Panc1 (cell line): ENCODE measurements around the gene EIF6. TPM values are rescaled to one million over a fixed set of nuclear protein-coding genes. Genes with fewer than 3 reads are reported as not detected.
A peak's percentile ranks its signal among the peaks of the same experiment; 100 is the strongest.

Experiments used
- ATAC-seq: fragments of 200-7000 bp; cut with Tn5 transposase; 2 replicates; pipeline ENCODE4 v1.9.1; 2020; ENCODE audit warnings: mild to moderate bottlenecking, moderate library complexity
- BruUV-seq: library from RNA; stranded (reverse); fragments of 400-500 nt; replicated peaks from 2 replicates; lab custom pipeline; 2021; lab: Mats Ljungman, UMichigan
- CTCF ChIA-PET: fragments of 300-600 bp; sonication (Branson Sonifier 250); formaldehyde crosslinking; loops from one replicate; lab custom pipeline; 2022; ENCODE audit warnings: antibody characterized with exemption; lab: Charles Lee
- POLR2A ChIA-PET: fragments of 300-600 bp; sonication (Branson Sonifier 250); formaldehyde crosslinking; loops from one replicate; lab custom pipeline; 2022; ENCODE audit warnings: antibody characterized with exemption; lab: Charles Lee
- DNase-seq: peaks from one replicate; pipeline ENCODE4 v3.0.0-alpha.2; 2010; ENCODE audit warnings: low read depth, low spot score
- H3K27ac ChIP-seq: 2 replicates; pipeline ENCODE4 v1.5.1; 2011; ENCODE audit warnings: mild to moderate bottlenecking, low read length, inconsistent platforms
- H3K27me3 ChIP-seq: fragments of 200-500 bp; sonication (Bioruptor generic); 2 replicates; pipeline ENCODE4 v1.6.0; 2014; ENCODE audit warnings: low read length, inconsistent platforms; ENCODE audit not compliant: control insufficient read depth, insufficient read depth
- H3K36me3 ChIP-seq: fragments of 200-500 bp; sonication (Bioruptor generic); 2 replicates; pipeline ENCODE4 v1.5.1; 2014; ENCODE audit warnings: inconsistent platforms, mild to moderate bottlenecking, low read length, moderate library complexity; ENCODE audit not compliant: control insufficient read depth, insufficient read depth
- H3K4me1 ChIP-seq: 2 replicates; pipeline ENCODE4 v1.5.1; 2011; ENCODE audit warnings: inconsistent platforms, mild to moderate bottlenecking, low read length, moderate library complexity; ENCODE audit not compliant: control insufficient read depth, insufficient read depth
- H3K4me3 ChIP-seq, 2 experiments: 2 replicates each; pipeline ENCODE4 v1.5.1; 2011 to 2012; ENCODE audit warnings: low read depth in 2 of 2, low read length in 2 of 2, mild to moderate bottlenecking in 2 of 2, inconsistent platforms in 1 of 2, moderate library complexity in 1 of 2
- H3K9me3 ChIP-seq: fragments of 200-500 bp; sonication (Bioruptor generic); 2 replicates; pipeline ENCODE4 v1.5.1; 2014; ENCODE audit warnings: low read depth, mild to moderate bottlenecking, inconsistent platforms, low read length, moderate library complexity; ENCODE audit not compliant: control insufficient read depth, insufficient read depth
- POLR2AphosphoS5 ChIP-seq: IDR thresholded peaks from 2 replicates; pipeline ENCODE4 v1.6.1; 2012; ENCODE audit warnings: mild to moderate bottlenecking, low read depth, low read length, moderate library complexity
- SIN3A ChIP-seq: IDR thresholded peaks from 2 replicates; pipeline ENCODE4 v1.6.1; 2012; ENCODE audit warnings: low read depth, mild to moderate bottlenecking, low read length, moderate library complexity, borderline replicate concordance; ENCODE audit not compliant: insufficient read depth
- TCF7L2 ChIP-seq: IDR thresholded peaks from 2 replicates; pipeline ENCODE4 v1.6.1; 2011; ENCODE audit warnings: mild to moderate bottlenecking, low read depth, low read length, inconsistent platforms
- in situ Hi-C: cut with HindIII; loops from 2 replicates; pipeline ENCODE4 v1.10.0; 2016; ENCODE audit warnings: low sequenced_read_pairs, low pct_unique_long_range_greater_than_20kb
- intact Hi-C: fragments of 100-400 bp; cut with micrococcal nuclease; formaldehyde crosslinking; loops from one replicate; pipeline ENCODE4 v1.10.0; 2022; ENCODE audit not compliant: unreplicated experiment
- total RNA-seq: library from RNA; stranded (reverse); gene quantifications from one replicate; pipeline ENCODE4 v1.2.1, GENCODE V29; 2021; ENCODE audit not compliant: unreplicated experiment
- TF ChIP-seq, protein P1 (sequence below): fragments of 450-650 bp; IDR thresholded peaks from 2 replicates; pipeline ENCODE4 v1.5.1; 2017; ENCODE audit warnings: mild to moderate bottlenecking
- TF ChIP-seq, protein P2 (sequence below), 2 experiments: IDR thresholded peaks; 2 replicates each; pipeline ENCODE4 v1.6.1; 2011 to 2012; ENCODE audit warnings: low read depth in 2 of 2, control low read depth in 1 of 2, low read length in 1 of 2, mild to moderate bottlenecking in 1 of 2, moderate library complexity in 1 of 2; ENCODE audit not compliant: insufficient read depth in 1 of 2

EIF6 gene
- total RNA-seq, 1 experiment from 2014 or later, result 258 TPM

DNA sequence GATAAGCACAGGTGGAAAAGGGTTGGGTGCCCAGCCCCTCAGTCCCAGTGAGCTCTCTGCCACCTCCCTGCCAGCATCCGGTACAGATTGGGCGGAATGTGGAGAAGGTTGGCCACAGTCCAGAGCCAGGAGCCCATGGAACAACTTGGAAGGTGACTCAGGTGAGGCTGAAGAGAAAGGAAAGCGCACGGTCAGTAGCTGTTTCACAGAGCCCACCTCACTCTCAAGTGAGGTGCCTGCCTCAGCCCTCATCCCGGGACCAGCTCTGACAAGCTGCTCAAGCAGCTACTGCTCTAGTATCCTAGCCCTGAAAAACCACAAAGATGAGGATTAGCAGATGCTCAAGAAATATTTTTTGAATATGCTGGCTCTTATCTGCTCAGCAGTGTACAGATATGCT, 5.5 kb downstream of the EIF6 start:
- in situ Hi-C loops (no loop called here), intact Hi-C loops (no loop called here)
- no peak for DNase-seq
- Histone ChIP-seq H3K4me3 (no peak overlapping the region; a peak in 1 of 4 replicates), H3K36me3 (peaks cover 22% of the 10 kb centered on the region), H3K27me3 (no peaks in the 10 kb centered on the region), H3K9me3 (no peaks in the 10 kb centered on the region), H3K27ac (peak overlapping the region; percentile 95), H3K4me1 (peaks cover 39% of the 10 kb centered on the region)
- POLR2A ChIA-PET, result no interaction called here
- no peak for ATAC-seq
- CTCF ChIA-PET, result no interaction called here
- TF ChIP-seq POLR2AphosphoS5, result no peak
- TF ChIP-seq SIN3A, result no peak
- TF ChIP-seq TCF7L2, result no peak
- TF ChIP-seq, protein P1, sequence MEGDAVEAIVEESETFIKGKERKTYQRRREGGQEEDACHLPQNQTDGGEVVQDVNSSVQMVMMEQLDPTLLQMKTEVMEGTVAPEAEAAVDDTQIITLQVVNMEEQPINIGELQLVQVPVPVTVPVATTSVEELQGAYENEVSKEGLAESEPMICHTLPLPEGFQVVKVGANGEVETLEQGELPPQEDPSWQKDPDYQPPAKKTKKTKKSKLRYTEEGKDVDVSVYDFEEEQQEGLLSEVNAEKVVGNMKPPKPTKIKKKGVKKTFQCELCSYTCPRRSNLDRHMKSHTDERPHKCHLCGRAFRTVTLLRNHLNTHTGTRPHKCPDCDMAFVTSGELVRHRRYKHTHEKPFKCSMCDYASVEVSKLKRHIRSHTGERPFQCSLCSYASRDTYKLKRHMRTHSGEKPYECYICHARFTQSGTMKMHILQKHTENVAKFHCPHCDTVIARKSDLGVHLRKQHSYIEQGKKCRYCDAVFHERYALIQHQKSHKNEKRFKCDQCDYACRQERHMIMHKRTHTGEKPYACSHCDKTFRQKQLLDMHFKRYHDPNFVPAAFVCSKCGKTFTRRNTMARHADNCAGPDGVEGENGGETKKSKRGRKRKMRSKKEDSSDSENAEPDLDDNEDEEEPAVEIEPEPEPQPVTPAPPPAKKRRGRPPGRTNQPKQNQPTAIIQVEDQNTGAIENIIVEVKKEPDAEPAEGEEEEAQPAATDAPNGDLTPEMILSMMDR, result no peak
- TF ChIP-seq, protein P2, sequence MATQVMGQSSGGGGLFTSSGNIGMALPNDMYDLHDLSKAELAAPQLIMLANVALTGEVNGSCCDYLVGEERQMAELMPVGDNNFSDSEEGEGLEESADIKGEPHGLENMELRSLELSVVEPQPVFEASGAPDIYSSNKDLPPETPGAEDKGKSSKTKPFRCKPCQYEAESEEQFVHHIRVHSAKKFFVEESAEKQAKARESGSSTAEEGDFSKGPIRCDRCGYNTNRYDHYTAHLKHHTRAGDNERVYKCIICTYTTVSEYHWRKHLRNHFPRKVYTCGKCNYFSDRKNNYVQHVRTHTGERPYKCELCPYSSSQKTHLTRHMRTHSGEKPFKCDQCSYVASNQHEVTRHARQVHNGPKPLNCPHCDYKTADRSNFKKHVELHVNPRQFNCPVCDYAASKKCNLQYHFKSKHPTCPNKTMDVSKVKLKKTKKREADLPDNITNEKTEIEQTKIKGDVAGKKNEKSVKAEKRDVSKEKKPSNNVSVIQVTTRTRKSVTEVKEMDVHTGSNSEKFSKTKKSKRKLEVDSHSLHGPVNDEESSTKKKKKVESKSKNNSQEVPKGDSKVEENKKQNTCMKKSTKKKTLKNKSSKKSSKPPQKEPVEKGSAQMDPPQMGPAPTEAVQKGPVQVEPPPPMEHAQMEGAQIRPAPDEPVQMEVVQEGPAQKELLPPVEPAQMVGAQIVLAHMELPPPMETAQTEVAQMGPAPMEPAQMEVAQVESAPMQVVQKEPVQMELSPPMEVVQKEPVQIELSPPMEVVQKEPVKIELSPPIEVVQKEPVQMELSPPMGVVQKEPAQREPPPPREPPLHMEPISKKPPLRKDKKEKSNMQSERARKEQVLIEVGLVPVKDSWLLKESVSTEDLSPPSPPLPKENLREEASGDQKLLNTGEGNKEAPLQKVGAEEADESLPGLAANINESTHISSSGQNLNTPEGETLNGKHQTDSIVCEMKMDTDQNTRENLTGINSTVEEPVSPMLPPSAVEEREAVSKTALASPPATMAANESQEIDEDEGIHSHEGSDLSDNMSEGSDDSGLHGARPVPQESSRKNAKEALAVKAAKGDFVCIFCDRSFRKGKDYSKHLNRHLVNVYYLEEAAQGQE (IDR thresholded peaks at IDR 0.05; ENCODE audit: insufficient read depth in 1 of 2, low read depth in 2 of 2, low read length in 1 of 2), result no peak
- BruUV-seq, result no TSS peak

DNA sequence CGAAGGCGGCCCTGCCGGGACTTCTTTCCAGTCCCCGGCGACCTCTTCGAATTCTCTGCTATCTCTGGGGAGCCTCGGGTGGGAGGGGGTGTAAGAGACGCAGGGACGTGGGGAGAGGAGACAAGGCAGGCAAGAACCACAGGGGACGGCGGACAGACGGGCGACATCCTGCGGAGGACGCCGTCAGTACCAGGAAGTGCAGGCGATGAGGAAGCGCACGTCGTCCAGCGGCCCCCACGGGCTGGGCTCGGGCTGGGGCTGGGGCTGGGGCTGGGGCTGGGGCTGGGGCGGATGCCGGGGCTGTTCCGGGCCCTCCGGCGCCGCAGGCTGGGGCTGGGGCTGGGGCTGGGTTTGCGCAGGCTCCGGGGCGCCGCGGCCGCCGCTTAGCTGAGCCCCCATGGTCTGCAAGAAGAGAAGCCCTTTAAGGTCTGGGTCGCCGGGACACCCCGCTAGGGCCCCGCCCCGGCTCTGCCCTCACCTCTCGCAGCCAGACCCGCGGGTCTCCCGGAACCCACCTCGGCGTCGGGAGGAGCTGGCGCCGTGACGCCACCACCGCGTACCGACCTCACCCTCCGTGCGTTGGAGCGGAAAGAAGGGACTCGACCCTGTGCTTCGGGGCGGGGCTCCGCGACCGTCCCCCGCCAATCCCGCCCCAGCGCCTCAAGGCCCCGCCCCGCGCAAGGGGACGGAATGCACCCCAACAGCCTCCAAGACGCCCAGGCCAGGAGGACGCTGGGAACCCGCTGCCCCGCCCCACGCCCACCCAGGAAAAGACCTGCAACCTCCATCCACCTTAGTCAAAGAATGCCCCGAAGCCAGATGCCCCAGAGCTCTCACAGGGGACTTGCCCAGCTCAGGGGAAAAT, 6.8 kb downstream of the EIF6 start, which contains the start of gene MMP24OS:
TSS of gene MMP24OS (minus strand) at position 592 of the 865 bp plus-strand sequence. CDS start at position 399, 193 bp downstream.
- peaks cover 22% of the 10 kb centered on the region for H3K36me3 ChIP-seq
- H3K27ac ChIP-seq, result peak within 1 kb of the TSS; percentile 95
- ChIA-PET POLR2A (interaction anchor here (0.6 to 0.7 kb wide), 5 partner anchors 21 to 655 kb away, joined by 3 to 13 read pairs (median 4); no protein-coding TSS in a partner anchor), CTCF (interaction anchor here (0.6 to 0.7 kb wide), 2 partner anchors 14 to 27 kb away, joined by 3 read pairs; no protein-coding TSS in a partner anchor)
- no TSS peak for BruUV-seq
- no peaks in the 10 kb centered on the region for H3K27me3 ChIP-seq
- peak; percentile 90 for ATAC-seq
- peaks cover 37% of the 10 kb centered on the region for H3K4me1 ChIP-seq
- TF ChIP-seq POLR2AphosphoS5, result peak; percentile 96
- TF ChIP-seq SIN3A, result peak; percentile 29; the same call in 1 of the 2 replicates
- TF ChIP-seq TCF7L2, result no peak
- TF ChIP-seq, protein P2 (IDR thresholded peaks at IDR 0.05; ENCODE audit: insufficient read depth in 1 of 2, low read depth in 2 of 2, low read length in 1 of 2), result peak in 1 of 2 experiments; percentile 58; a peak in 1 of 4 replicates
- TF ChIP-seq, protein P1, result no peak
- peak within 1 kb of the TSS; percentile 87 to 88 for H3K4me3 ChIP-seq
- in situ Hi-C loops, result no loop called here
- DNase-seq, result peak; percentile 64
- no peaks in the 10 kb centered on the region for H3K9me3 ChIP-seq
- intact Hi-C loops, result no loop called here
